Caco-2 (cell line): ENCODE data around the gene OR2J2. TPM values are rescaled to one million over a fixed set of nuclear protein-coding genes. Genes with fewer than 3 reads are reported as not detected.
"Not testable (repeated sequence)": the region's sequence is repeated elsewhere in the genome, so short reads cannot be mapped to it uniquely, and the experiment has no call there.

Experiments
- Bru-seq: library from RNA; stranded (reverse); fragments of 400-500 nt; gene quantifications from one replicate; lab custom pipeline; 2021; lab: Mats Ljungman, UMichigan
- BruChase-seq, 2 experiments: library from RNA; stranded (reverse); fragments of 400-500 nt; gene quantifications; one replicate each; lab custom pipeline; 2021; lab: Mats Ljungman, UMichigan
- BruUV-seq: library from RNA; stranded (reverse); fragments of 400-500 nt; replicated peaks from 2 replicates; lab custom pipeline; 2021; lab: Mats Ljungman, UMichigan
- CTCF ChIA-PET: fragments of 300-600 bp; sonication (Branson Sonifier 250); formaldehyde crosslinking; loops from one replicate; lab custom pipeline; 2022; ENCODE audit warnings: antibody characterized with exemption; lab: Charles Lee
- POLR2A ChIA-PET: fragments of 300-600 bp; sonication (Branson Sonifier 250); formaldehyde crosslinking; loops from one replicate; lab custom pipeline; 2022; ENCODE audit warnings: antibody characterized with exemption; lab: Charles Lee
- DNase-seq, 2 experiments: peaks; one replicate each; pipeline versions ENCODE4 v3.0.0 to v3.0.0-alpha.2; 2020 to 2022
- H3K27me3 ChIP-seq: replicated peaks from 2 replicates; pipeline ENCODE4 v1.6.0; 2011; ENCODE audit warnings: low read length; ENCODE audit not compliant: control insufficient read depth, insufficient read depth
- H3K36me3 ChIP-seq: 2 replicates; pipeline ENCODE4 v1.5.1; 2011; ENCODE audit warnings: low read length; ENCODE audit not compliant: control insufficient read depth, insufficient read depth
- H3K4me1 ChIP-seq: fragments of 250-450 bp; sonication (Bioruptor Pico); 2 replicates; pipeline ENCODE4 v1.5.1; 2020; ENCODE audit warnings: mild to moderate bottlenecking
- H3K4me3 ChIP-seq: 2 replicates; pipeline ENCODE4 v1.5.1; 2011; ENCODE audit warnings: low read depth, mild to moderate bottlenecking, control low read depth, low read length
- H3K9me3 ChIP-seq: fragments of 250-450 bp; sonication (Bioruptor Pico); 2 replicates; pipeline ENCODE4 v1.5.1; 2020; ENCODE audit warnings: mild to moderate bottlenecking, moderate library complexity
- H3K27ac Mint-ChIP-seq: one replicate; pipeline ENCODE4 v1.8.0; 2022; ENCODE audit warnings: mixed read lengths; ENCODE audit not compliant: unreplicated experiment
- H3K27me3 Mint-ChIP-seq: one replicate; pipeline ENCODE4 v1.8.0; 2022; ENCODE audit warnings: mixed read lengths; ENCODE audit not compliant: insufficient read depth, unreplicated experiment
- H3K36me3 Mint-ChIP-seq: one replicate; pipeline ENCODE4 v1.8.0; 2022; ENCODE audit warnings: mild to moderate bottlenecking, mixed read lengths; ENCODE audit not compliant: insufficient read depth, unreplicated experiment
- H3K4me1 Mint-ChIP-seq: one replicate; pipeline ENCODE4 v1.8.0; 2022; ENCODE audit warnings: low read depth, mixed read lengths; ENCODE audit not compliant: unreplicated experiment
- H3K4me3 Mint-ChIP-seq: one replicate; pipeline ENCODE4 v1.8.0; 2022; ENCODE audit warnings: mild to moderate bottlenecking, moderate library complexity, mixed read lengths; ENCODE audit not compliant: unreplicated experiment
- H3K9me3 Mint-ChIP-seq: one replicate; pipeline ENCODE4 v1.8.0; 2022; ENCODE audit warnings: mixed read lengths; ENCODE audit not compliant: unreplicated experiment
- CTCF ChIP-seq, 2 experiments: fragments of 200-600 bp in 1 of 2; IDR thresholded peaks; 1 replicate in 1 of 2; 2 replicates in 1 of 2; pipeline versions ENCODE4 v1.5.1 to v1.8.0; 2011 to 2022; ENCODE audit warnings: antibody characterized with exemption in 1 of 2, control low read depth in 1 of 2, inconsistent platforms in 1 of 2, low read depth in 1 of 2, low read length in 1 of 2, mild to moderate bottlenecking in 1 of 2, moderate library complexity in 1 of 2; ENCODE audit not compliant: insufficient read depth in 1 of 2, severe bottlenecking in 1 of 2, unreplicated experiment in 1 of 2
- intact Hi-C: fragments of 100-400 bp; cut with micrococcal nuclease; formaldehyde crosslinking; loops from one replicate; pipeline ENCODE4 v1.10.0; 2022; ENCODE audit not compliant: unreplicated experiment
- long read RNA-seq: library from polyadenylated mRNA; stranded (forward); transcript quantifications from one replicate; pipeline ENCODE4 v2.0.0, GENCODE V29; 2022
- total RNA-seq: library from RNA; stranded (reverse); gene quantifications from 2 replicates; pipeline ENCODE4 v1.2.3, GENCODE V29; 2022

The OR2J2 gene
- total RNA-seq, result not detected in 2 replicates
- percentile 15 among the genes with signal in this experiment for Bru-seq, nascent RNA
- percentile 25 among the genes with signal in this experiment for BruChase-seq, experiment 1, labeled RNA remaining after a 2-hour chase
- BruChase-seq, experiment 2, labeled RNA remaining after a 6-hour chase, result percentile 33 among the genes with signal in this experiment
- long read RNA-seq, result 0 reads

- H3K27me3 ChIP-seq, H3K9me3 ChIP-seq, CTCF ChIA-PET, H3K4me3 Mint-ChIP-seq, H3K27ac Mint-ChIP-seq, H3K36me3 Mint-ChIP-seq, BruUV-seq, H3K4me1 Mint-ChIP-seq, H3K36me3 ChIP-seq, DNase-seq, intact Hi-C loops, H3K9me3 Mint-ChIP-seq, H3K4me1 ChIP-seq, POLR2A ChIA-PET, H3K4me3 ChIP-seq: not testable (repeated sequence)
- H3K27me3 Mint-ChIP-seq, result peaks cover 13% of the 10 kb centered on the region
Measured at GRCh38 chr6:29170607-29171006, at the start of gene OR2J2. OR2J2 (plus strand) TSS chr6:29170907; CDS start chr6:29173636, 2,729 bp downstream.

GRCh38 chr6:29129326-29130012 lies 41.2 kb upstream of the OR2J2 start:
- no peaks in the 10 kb centered on the region for H3K27me3 ChIP-seq
- CTCF ChIA-PET, result no interaction called here
- DNase-seq, result no peak
- Mint-ChIP-seq H3K9me3 (no peaks in the 10 kb centered on the region), H3K36me3 (no peaks in the 10 kb centered on the region), H3K4me3 (no peak overlapping the region), H3K27me3 (peaks cover 6% of the 10 kb centered on the region), H3K4me1 (no peaks in the 10 kb centered on the region), H3K27ac (no peak overlapping the region)
- no peak for TF ChIP-seq CTCF (IDR thresholded peaks at IDR 0.05; ENCODE audit: insufficient read depth in 1 of 2, low read depth in 1 of 2, low read length in 1 of 2, severe bottlenecking in 1 of 2, unreplicated experiment in 1 of 2)
- no peaks in the 10 kb centered on the region for H3K36me3 ChIP-seq
- BruUV-seq, result no TSS peak
- H3K4me3 ChIP-seq, result no peak overlapping the region
- intact Hi-C loops, result no loop called here
- H3K4me1 ChIP-seq, result no peaks in the 10 kb centered on the region
- POLR2A ChIA-PET, result no interaction called here
- H3K9me3 ChIP-seq, result no peaks in the 10 kb centered on the region

GRCh38 chr6:29130644-29131043 lies 40.1 kb upstream of the OR2J2 start:
- Histone ChIP-seq H3K9me3 (no peaks in the 10 kb centered on the region), H3K36me3 (no peaks in the 10 kb centered on the region), H3K4me1 (no peaks in the 10 kb centered on the region), H3K4me3 (no peak overlapping the region), H3K27me3 (no peaks in the 10 kb centered on the region)
- no peaks in the 10 kb centered on the region for H3K4me1 Mint-ChIP-seq
- H3K27me3 Mint-ChIP-seq, result peaks cover 6% of the 10 kb centered on the region
- no peak for TF ChIP-seq CTCF (IDR thresholded peaks at IDR 0.05; ENCODE audit: insufficient read depth in 1 of 2, low read depth in 1 of 2, low read length in 1 of 2, severe bottlenecking in 1 of 2, unreplicated experiment in 1 of 2)
- DNase-seq, result no peak
- H3K27ac Mint-ChIP-seq, result no peak overlapping the region
- no TSS peak for BruUV-seq
- H3K4me3 Mint-ChIP-seq, result no peak overlapping the region
- H3K9me3 Mint-ChIP-seq, result no peaks in the 10 kb centered on the region
- POLR2A ChIA-PET, result no interaction called here
- no peaks in the 10 kb centered on the region for H3K36me3 Mint-ChIP-seq
- CTCF ChIA-PET, result no interaction called here
- intact Hi-C loops, result no loop called here
